Mucosa of descending colon (tissue), 3 donors: ENCODE measurements around the gene PRR18. TPM values are rescaled to one million over a fixed set of nuclear protein-coding genes. Genes with fewer than 3 reads are reported as not detected.

Experiments used
- ATAC-seq: fragments of 200-7000 bp; cut with Tn5 transposase; one replicate; pipeline ENCODE4 v1.9.1; 2020; ENCODE audit warnings: mild to moderate bottlenecking, moderate library complexity
- DNase-seq, 3 donors: peaks; one replicate each; pipeline ENCODE4 v3.0.0-alpha.2; 2020
- H3K36me3 ChIP-seq: fragments of 200-600 bp; one replicate; pipeline ENCODE4 v1.8.0; 2021; ENCODE audit warnings: low read depth, mild to moderate bottlenecking
- H3K4me1 ChIP-seq: fragments of 200-600 bp; one replicate; pipeline ENCODE4 v1.8.0; 2021; ENCODE audit warnings: low read depth, mild to moderate bottlenecking
- H3K4me3 ChIP-seq: fragments of 200-600 bp; one replicate; pipeline ENCODE4 v1.8.0; 2021; ENCODE audit warnings: mild to moderate bottlenecking
- H3K9me3 ChIP-seq: fragments of 200-600 bp; one replicate; pipeline ENCODE4 v1.8.0; 2021; ENCODE audit warnings: mild to moderate bottlenecking
- CTCF ChIP-seq: fragments of 200-600 bp; IDR thresholded peaks from one replicate; pipeline ENCODE4 v1.8.0; 2022; ENCODE audit warnings: antibody characterized with exemption, mild to moderate bottlenecking
- intact Hi-C, 2 donors: fragments of 100-400 bp; cut with DNase I in 1 of 2; cut with micrococcal nuclease in 1 of 2; formaldehyde crosslinking; loops; one replicate each; pipeline versions ENCODE4 v1.11.0 to v1.11.1; 2022; cut with DNase I, micrococcal nuclease
- total RNA-seq, 3 donors: library from RNA; stranded (reverse); fragmentation: NEBNext Ultra II Directional in 2 of 3; extraction: Animal tissue kit (Norgen Biotek cat#: 25700) in 2 of 3; gene quantifications; one replicate each; pipeline versions ENCODE4 v1.2.1 to v1.2.4, GENCODE V29; 2021 to 2023
- donor health status: DM: no; HTN: no; CAD: no; lungs with moderate emphysema.
- donor health status: DM: no; HTN: no; CAD: no.
- donor health status: DM: no; HTN: yes; CAD: no.

Gene PRR18
- total RNA-seq, 3 donors from 2014 or later: 0.13 TPM; not detected in 2

- no peaks in the 10 kb centered on the region for H3K9me3 ChIP-seq
- DNase-seq (no peak), ATAC-seq (no peak)
- intact Hi-C loops: no loop called here
- peaks cover 13% of the 10 kb centered on the region for H3K4me1 ChIP-seq
- TF ChIP-seq CTCF: no peak
- no peak overlapping the region for H3K4me3 ChIP-seq
- H3K36me3 ChIP-seq: no peaks in the 10 kb centered on the region
Measured at GRCh38 chr6:166306378-166307081, 1.7 kb downstream of the PRR18 start.

- DNase-seq: no peak
- intact Hi-C loops: no loop called here
Measured at GRCh38 chr6:166305562-166306117, 2.6 kb downstream of the PRR18 start.

GRCh38 chr6:166304106-166304505, 4.1 kb downstream of the PRR18 start:
- Histone ChIP-seq H3K9me3 (no peaks in the 10 kb centered on the region), H3K36me3 (no peaks in the 10 kb centered on the region), H3K4me3 (no peak overlapping the region), H3K4me1 (peaks cover 13% of the 10 kb centered on the region)
- no peak for TF ChIP-seq CTCF
- intact Hi-C loops: no loop called here
- DNase-seq: no peak
- ATAC-seq: no peak

More at GRCh38 chr6:166305562-166306117, 2.6 kb downstream of the PRR18 start:
- Histone ChIP-seq H3K4me3 (no peak overlapping the region), H3K9me3 (no peaks in the 10 kb centered on the region), H3K36me3 (no peaks in the 10 kb centered on the region), H3K4me1 (peaks cover 13% of the 10 kb centered on the region)
- ATAC-seq: no peak
- no peak for TF ChIP-seq CTCF

- Histone ChIP-seq H3K36me3 (no peaks in the 10 kb centered on the region), H3K9me3 (no peaks in the 10 kb centered on the region), H3K4me3 (no peak overlapping the region), H3K4me1 (peaks cover 1% of the 10 kb centered on the region)
- no peak for TF ChIP-seq CTCF
- no peak for ATAC-seq
- intact Hi-C loops: no loop called here
- no peak for DNase-seq
Measured at GRCh38 chr6:166301611-166302529, 6.3 kb downstream of the PRR18 start.

- ATAC-seq (no peak), DNase-seq (no peak)
- H3K9me3 ChIP-seq: no peaks in the 10 kb centered on the region
- TF ChIP-seq CTCF: no peak
- no peak overlapping the region for H3K4me3 ChIP-seq
- H3K4me1 ChIP-seq: no peaks in the 10 kb centered on the region
- H3K36me3 ChIP-seq: no peaks in the 10 kb centered on the region
- intact Hi-C loops: no loop called here
Measured at GRCh38 chr6:166300357-166300987, 7.7 kb downstream of the PRR18 start.
